AG10803 (cell line): ENCODE data around the gene PPIL1.
A peak's percentile ranks its signal among the peaks of the same experiment; 100 is the strongest.

ENCODE experiments used
- DNase-seq: peaks from one replicate; pipeline ENCODE4 v3.0.0; 2010; ENCODE audit warnings: low read depth
- H3K4me3 ChIP-seq: 2 replicates; pipeline ENCODE4 v1.5.1; 2011; ENCODE audit warnings: mild to moderate bottlenecking, low read length, control low read depth
- TF ChIP-seq, protein P1 (sequence below): conservative IDR thresholded peaks from 2 replicates; pipeline ENCODE4 v1.5.1; 2011; ENCODE audit warnings: mild to moderate bottlenecking, low read length, control low read depth, inconsistent platforms

PPIL1 gene

GRCh38 chr6:36888115-36888643 lies 13.6 kb upstream of the PPIL1 start:
- no peak overlapping the region for H3K4me3 ChIP-seq
- TF ChIP-seq, protein P1, sequence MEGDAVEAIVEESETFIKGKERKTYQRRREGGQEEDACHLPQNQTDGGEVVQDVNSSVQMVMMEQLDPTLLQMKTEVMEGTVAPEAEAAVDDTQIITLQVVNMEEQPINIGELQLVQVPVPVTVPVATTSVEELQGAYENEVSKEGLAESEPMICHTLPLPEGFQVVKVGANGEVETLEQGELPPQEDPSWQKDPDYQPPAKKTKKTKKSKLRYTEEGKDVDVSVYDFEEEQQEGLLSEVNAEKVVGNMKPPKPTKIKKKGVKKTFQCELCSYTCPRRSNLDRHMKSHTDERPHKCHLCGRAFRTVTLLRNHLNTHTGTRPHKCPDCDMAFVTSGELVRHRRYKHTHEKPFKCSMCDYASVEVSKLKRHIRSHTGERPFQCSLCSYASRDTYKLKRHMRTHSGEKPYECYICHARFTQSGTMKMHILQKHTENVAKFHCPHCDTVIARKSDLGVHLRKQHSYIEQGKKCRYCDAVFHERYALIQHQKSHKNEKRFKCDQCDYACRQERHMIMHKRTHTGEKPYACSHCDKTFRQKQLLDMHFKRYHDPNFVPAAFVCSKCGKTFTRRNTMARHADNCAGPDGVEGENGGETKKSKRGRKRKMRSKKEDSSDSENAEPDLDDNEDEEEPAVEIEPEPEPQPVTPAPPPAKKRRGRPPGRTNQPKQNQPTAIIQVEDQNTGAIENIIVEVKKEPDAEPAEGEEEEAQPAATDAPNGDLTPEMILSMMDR: no peak
- DNase-seq: no peak

DNA sequence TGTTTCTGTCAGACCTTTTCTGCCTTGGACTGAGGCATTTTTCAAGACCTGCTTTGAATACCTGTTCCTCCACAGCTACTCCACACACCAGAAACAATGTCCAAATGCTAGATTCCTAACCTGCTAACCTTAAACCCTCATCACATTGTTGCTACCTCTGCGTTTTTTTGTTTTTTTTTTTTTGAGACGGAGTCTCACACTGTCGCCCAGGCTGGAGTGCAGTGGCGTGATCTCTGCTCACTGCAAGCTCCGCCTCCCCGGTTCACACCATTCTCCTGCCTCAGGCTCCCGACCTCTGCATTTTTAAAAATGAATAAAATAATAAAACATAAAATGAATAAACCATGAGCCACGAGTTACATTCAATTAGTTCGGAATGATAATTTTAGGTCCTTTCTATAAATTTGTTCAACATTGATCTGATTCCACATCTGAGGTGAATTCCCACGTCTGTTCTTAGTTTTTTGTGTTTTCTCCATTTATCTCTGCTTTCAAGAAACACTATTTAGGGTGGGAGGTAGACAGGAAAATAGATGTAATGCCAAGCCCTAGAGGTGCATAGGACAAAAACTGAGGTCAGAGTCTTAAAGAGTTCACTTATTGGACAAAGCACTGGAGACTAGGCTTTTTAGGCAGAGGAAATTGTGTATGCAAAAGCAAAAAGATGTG lies 12.5 kb upstream of the PPIL1 start:
- no peak for DNase-seq
- TF ChIP-seq, protein P1: no peak
- peak overlapping the region; percentile 79 for H3K4me3 ChIP-seq

- peak within 1 kb of the TSS; percentile 79 for H3K4me3 ChIP-seq
- DNase-seq: peak; percentile 97
- TF ChIP-seq, protein P1: peak; percentile 86
Measured at GRCh38 chr6:36885461-36886401, 11.1 kb upstream of the PPIL1 start, which contains the start of gene C6orf89. Gene C6orf89 (plus strand): TSS chr6:36885952. CDS start chr6:36899445, 13,493 bp downstream.

DNA sequence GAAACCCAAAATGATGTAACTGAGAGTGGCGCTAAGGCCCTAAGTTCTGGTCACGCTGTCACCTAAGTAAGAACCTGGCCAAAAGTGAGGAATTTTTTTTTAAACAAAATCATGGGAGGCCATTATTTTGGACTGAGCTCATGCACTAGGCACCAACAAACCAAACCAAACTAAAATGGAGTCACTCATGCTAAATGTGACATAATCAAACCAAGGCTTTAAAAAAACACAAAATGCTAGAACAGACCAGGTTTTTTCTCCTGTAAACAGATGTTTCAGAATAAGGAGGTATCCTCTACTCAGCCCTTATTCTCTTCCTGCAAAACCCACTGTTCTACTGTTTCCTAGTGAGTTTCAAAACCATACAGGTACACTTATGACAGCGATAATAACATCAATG lies 10.0 kb upstream of the PPIL1 start:
- no peak overlapping the region for H3K4me3 ChIP-seq
- no peak for DNase-seq
- TF ChIP-seq, protein P1: no peak

DNA sequence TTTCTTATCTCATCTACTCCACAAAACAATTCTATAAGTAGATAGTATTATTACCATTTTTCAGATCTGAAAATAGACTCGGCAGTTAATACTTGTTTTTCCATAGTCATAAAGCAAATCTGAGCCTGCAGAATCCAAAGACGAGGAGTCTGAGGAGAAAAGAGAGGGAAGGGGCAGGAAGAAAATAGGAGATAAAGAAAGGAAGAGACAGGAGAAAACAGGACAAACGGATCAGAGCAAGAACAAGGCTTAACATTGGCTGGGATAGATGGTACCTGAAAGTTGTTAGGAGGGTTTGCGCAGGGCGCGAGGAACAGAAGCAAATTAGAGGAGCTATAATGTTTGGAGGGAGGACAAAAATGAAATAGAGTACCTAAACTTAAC lies 639 bp upstream of the PPIL1 start:
- TF ChIP-seq, protein P1: no peak
- DNase-seq: no peak
- peak overlapping the region; percentile 98 for H3K4me3 ChIP-seq

- peak overlapping the region; percentile 98 for H3K4me3 ChIP-seq
- DNase-seq: peak; percentile 12
- TF ChIP-seq, protein P1: no peak; the same call in 1 of the 2 replicates
Measured at GRCh38 chr6:36873612-36874442, 776 bp downstream of the PPIL1 start.
